GM18502 (cell line): ENCODE measurements around the gene AHSG.

ENCODE experiments used
- ATAC-seq: cut with Tn5 transposase; IDR thresholded peaks from one replicate; pipeline ENCODE4 v1.9.1; 2021; ENCODE audit warnings: mild to moderate bottlenecking; ENCODE audit not compliant: unreplicated experiment, poor library complexity

The AHSG gene

GRCh38 chr3:186638259-186638658, 25.4 kb downstream of the AHSG start:
- no peak for ATAC-seq

- ATAC-seq = no peak
Observed at GRCh38 chr3:186639778-186640472, 27.1 kb downstream of the AHSG start, which contains the start of gene FETUB. TSS of gene FETUB (plus strand) at chr3:186640399. CDS start at chr3:186640461, 62 bp downstream.

GRCh38 chr3:186640473-186640818, 27.6 kb downstream of the AHSG start:
- no peak for ATAC-seq

GRCh38 chr3:186640929-186641328, 28.1 kb downstream of the AHSG start:
- ATAC-seq = no peak

- ATAC-seq = no peak
Observed at GRCh38 chr3:186642014-186642413, 29.2 kb downstream of the AHSG start.

GRCh38 chr3:186643493-186643892, 30.6 kb downstream of the AHSG start:
- ATAC-seq = no peak

GRCh38 chr3:186644683-186645082, 31.8 kb downstream of the AHSG start:
- ATAC-seq = no peak

- no peak for ATAC-seq
Observed at GRCh38 chr3:186646106-186646505, 33.2 kb downstream of the AHSG start.

- no peak for ATAC-seq
Observed at GRCh38 chr3:186646841-186647240, 34.0 kb downstream of the AHSG start.

GRCh38 chr3:186648851-186649250, 36.0 kb downstream of the AHSG start:
- ATAC-seq = no peak

GRCh38 chr3:186651678-186652215, 38.9 kb downstream of the AHSG start:
- ATAC-seq = no peak

GRCh38 chr3:186653080-186653707, 40.3 kb downstream of the AHSG start:
- peak; percentile 98 for ATAC-seq

- no peak for ATAC-seq
Observed at GRCh38 chr3:186653984-186654383, 41.1 kb downstream of the AHSG start.

GRCh38 chr3:186663361-186664118, 50.7 kb downstream of the AHSG start:
- ATAC-seq = no peak

GRCh38 chr3:186664119-186664495, 51.2 kb downstream of the AHSG start:
- ATAC-seq = no peak

GRCh38 chr3:186664506-186664905, 51.6 kb downstream of the AHSG start:
- ATAC-seq = no peak

GRCh38 chr3:186665625-186666188, 52.8 kb downstream of the AHSG start, which contains the start of gene HRG:
TSS of gene HRG (plus strand) at chr3:186666014. CDS start at chr3:186666032, 18 bp downstream.
- no peak for ATAC-seq

- ATAC-seq = no peak
Observed at GRCh38 chr3:186668426-186668825, 55.6 kb downstream of the AHSG start.

- ATAC-seq = no peak
Observed at GRCh38 chr3:186669378-186670084, 56.7 kb downstream of the AHSG start.

GRCh38 chr3:186670155-186670554, 57.3 kb downstream of the AHSG start:
- no peak for ATAC-seq
